ENCODE data around the gene ATP10A.

ATP10A gene

DNA sequence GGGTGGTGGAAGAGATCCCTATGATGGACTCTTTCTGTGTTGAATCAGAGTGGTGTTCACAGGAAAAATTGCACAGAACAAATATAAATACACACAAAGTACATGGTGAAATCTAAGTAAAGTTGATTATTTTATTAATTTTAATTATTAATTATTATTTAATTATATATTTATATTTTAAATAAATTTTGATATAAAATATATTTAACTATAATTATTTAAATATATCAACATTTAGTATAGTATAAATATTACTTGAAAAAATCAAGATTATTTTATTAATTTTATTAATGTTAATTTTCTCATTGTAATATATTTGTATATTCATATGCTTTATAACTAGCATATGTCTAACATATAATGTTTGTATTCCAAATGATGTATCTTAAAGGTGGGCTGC, 11.3 kb upstream of the ATP10A start:
- H3K4me3 Mint-ChIP-seq, result no peak overlapping the region
- no peaks in the 10 kb centered on the region for H3K27me3 Mint-ChIP-seq (ENCODE audit: low read depth)
- H3K9me3 Mint-ChIP-seq, result no peaks in the 10 kb centered on the region
- H3K36me3 Mint-ChIP-seq (ENCODE audit: low read depth), result no peaks in the 10 kb centered on the region
- DNase-seq (ENCODE audit: low spot score), result no peak
- H3K4me1 Mint-ChIP-seq (ENCODE audit: low read depth), result peaks cover 5% of the 10 kb centered on the region
- no peak overlapping the region for H3K27ac Mint-ChIP-seq

DNA sequence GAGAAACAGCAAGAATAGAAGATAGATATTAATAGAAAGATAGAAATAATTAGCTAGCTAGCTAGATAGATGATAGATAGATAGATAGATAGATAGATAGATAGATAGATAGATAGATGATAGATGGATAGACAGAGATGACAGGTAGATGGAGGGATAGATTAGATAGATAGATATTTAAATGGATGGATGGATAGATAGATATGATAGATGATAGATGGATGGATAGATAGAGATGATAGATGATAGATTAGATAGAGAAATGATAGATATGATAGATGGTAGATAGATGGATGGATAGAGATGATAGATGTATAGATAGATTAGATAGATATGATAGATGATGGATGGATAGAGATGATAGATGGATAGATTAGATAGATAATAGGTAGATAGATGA, 8.3 kb upstream of the ATP10A start:
- Mint-ChIP-seq H3K9me3 (no peaks in the 10 kb centered on the region), H3K27me3 (ENCODE audit: low read depth) (peaks cover 5% of the 10 kb centered on the region), H3K4me1 (ENCODE audit: low read depth) (peaks cover 6% of the 10 kb centered on the region), H3K36me3 (ENCODE audit: low read depth) (no peaks in the 10 kb centered on the region), H3K27ac (no peak overlapping the region), H3K4me3 (no peak overlapping the region)
- DNase-seq (ENCODE audit: low spot score), result no peak

DNA sequence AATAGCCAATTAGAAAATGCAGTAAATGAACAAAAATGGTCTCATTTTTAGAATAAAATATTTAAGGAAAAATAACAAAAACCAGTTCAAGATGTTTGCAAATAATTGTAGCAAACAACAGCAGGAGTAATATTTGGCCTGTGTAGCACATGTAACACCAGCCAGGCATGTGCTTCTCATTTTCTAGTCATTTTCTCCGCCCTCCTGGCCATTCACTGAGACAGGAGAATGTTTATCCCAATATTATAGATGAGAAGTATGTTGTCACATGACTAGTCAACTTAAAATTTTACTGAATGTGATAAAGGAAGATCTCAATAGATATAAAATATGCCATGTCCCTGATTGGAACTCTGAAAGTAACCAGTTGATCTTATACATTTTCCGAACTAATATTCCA, 7.8 kb upstream of the ATP10A start:
- Mint-ChIP-seq H3K4me1 (ENCODE audit: low read depth) (peaks cover 6% of the 10 kb centered on the region), H3K36me3 (ENCODE audit: low read depth) (no peaks in the 10 kb centered on the region), H3K9me3 (no peaks in the 10 kb centered on the region), H3K27ac (no peak overlapping the region), H3K4me3 (no peak overlapping the region), H3K27me3 (ENCODE audit: low read depth) (peaks cover 5% of the 10 kb centered on the region)
- no peak for DNase-seq (ENCODE audit: low spot score)

DNA sequence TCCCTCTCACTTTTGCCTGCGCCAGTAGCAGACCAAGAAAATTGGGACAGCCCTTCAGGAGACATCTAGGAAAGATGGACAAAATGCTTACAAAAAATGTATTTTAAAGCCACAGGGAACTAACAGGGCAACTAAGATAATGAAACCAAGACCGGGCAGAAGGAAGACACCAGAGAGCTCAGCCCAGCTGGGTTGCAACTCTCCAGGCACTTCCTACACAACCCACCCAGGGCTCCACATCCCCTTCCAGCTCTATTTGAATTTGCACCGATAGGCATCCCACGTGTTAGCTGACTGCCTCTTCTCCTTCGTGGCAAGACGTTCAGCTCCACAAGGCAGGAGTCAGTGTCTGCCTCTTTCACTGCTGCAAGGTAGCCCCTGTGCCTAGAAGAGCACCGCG, 6.6 kb upstream of the ATP10A start:
- peak overlapping the region; percentile 22 for H3K4me3 Mint-ChIP-seq
- no peak for DNase-seq (ENCODE audit: low spot score)
- H3K4me1 Mint-ChIP-seq (ENCODE audit: low read depth), result peaks cover 7% of the 10 kb centered on the region
- no peaks in the 10 kb centered on the region for H3K36me3 Mint-ChIP-seq (ENCODE audit: low read depth)
- H3K9me3 Mint-ChIP-seq, result no peaks in the 10 kb centered on the region
- peaks cover 5% of the 10 kb centered on the region for H3K27me3 Mint-ChIP-seq (ENCODE audit: low read depth)
- H3K27ac Mint-ChIP-seq, result no peak overlapping the region

DNA sequence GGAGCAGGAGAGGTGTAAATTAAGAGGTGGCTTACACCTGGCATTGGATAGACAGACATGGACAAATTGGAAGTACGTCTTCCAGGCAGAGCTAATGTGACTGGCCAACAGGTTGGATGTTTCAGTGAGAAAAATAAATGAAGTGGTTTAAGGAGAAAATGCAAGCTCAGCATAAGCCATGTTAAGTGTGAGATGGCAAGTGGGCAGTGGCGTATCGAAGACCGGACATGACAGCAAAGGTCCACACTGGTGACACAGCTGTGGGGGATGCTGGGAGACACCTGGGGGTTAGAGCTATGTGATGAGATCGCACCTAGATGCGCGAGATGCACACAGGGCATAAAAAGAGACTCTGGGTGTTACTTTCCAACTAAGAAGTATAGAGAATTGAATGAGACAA, 3.7 kb upstream of the ATP10A start:
- Mint-ChIP-seq H3K27ac (no peak overlapping the region), H3K4me3 (no peak overlapping the region), H3K36me3 (ENCODE audit: low read depth) (peaks cover under 1% of the 10 kb centered on the region), H3K4me1 (ENCODE audit: low read depth) (peaks cover 11% of the 10 kb centered on the region), H3K27me3 (ENCODE audit: low read depth) (peaks cover 5% of the 10 kb centered on the region), H3K9me3 (no peaks in the 10 kb centered on the region)
- no peak for DNase-seq (ENCODE audit: low spot score)

DNA sequence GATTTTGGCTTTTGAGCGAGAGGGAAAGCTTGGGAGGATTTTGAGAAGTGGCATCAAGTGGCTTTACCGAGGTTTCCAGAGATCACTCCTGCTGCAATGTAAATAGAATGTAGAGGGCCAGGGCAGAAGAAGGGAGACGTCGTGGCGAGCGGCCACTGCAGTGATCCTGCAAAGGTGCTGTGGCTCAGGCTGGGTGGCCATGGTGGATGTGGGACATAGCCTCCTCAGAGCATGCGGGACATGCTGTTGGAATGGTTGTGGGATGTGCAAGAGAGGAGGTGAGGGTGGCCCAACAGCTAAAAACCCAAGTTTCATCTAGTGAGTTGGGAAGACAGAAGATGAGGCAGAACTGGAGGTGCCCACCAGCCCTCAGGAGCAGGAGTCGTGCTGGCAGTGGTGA, 3.1 kb upstream of the ATP10A start:
- no peak overlapping the region for H3K27ac Mint-ChIP-seq
- peaks cover 5% of the 10 kb centered on the region for H3K27me3 Mint-ChIP-seq (ENCODE audit: low read depth)
- H3K4me3 Mint-ChIP-seq, result no peak overlapping the region
- no peak for DNase-seq (ENCODE audit: low spot score)
- H3K36me3 Mint-ChIP-seq (ENCODE audit: low read depth), result peaks cover 7% of the 10 kb centered on the region
- no peaks in the 10 kb centered on the region for H3K9me3 Mint-ChIP-seq
- H3K4me1 Mint-ChIP-seq (ENCODE audit: low read depth), result peaks cover 12% of the 10 kb centered on the region

DNA sequence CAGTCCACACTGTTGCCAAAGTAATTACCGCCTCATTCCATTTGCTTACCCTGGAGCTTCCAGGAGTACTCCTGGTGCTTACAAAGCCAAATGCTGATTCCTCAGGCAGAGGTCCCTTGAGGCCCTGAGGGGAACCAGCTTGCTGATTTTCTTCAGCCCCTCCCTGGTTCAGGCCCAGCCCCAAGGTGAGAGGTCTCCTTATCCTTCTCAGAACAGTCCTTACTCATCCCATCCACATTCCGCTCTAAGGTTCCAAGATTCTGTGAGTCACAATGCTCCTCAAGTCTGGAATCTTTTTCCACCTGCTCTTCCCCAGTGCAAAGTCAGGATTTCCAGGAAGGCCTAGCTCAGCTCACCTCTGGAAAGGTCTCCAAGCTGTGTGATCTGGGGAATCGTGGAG, 1.8 kb upstream of the ATP10A start:
- DNase-seq (ENCODE audit: low spot score), result no peak
- H3K27me3 Mint-ChIP-seq (ENCODE audit: low read depth), result peaks cover 5% of the 10 kb centered on the region
- H3K9me3 Mint-ChIP-seq, result no peaks in the 10 kb centered on the region
- H3K4me3 Mint-ChIP-seq, result peak overlapping the region; percentile 44
- H3K4me1 Mint-ChIP-seq (ENCODE audit: low read depth), result peaks cover 22% of the 10 kb centered on the region
- H3K36me3 Mint-ChIP-seq (ENCODE audit: low read depth), result peaks cover 20% of the 10 kb centered on the region
- peak overlapping the region; percentile 42 for H3K27ac Mint-ChIP-seq

DNA sequence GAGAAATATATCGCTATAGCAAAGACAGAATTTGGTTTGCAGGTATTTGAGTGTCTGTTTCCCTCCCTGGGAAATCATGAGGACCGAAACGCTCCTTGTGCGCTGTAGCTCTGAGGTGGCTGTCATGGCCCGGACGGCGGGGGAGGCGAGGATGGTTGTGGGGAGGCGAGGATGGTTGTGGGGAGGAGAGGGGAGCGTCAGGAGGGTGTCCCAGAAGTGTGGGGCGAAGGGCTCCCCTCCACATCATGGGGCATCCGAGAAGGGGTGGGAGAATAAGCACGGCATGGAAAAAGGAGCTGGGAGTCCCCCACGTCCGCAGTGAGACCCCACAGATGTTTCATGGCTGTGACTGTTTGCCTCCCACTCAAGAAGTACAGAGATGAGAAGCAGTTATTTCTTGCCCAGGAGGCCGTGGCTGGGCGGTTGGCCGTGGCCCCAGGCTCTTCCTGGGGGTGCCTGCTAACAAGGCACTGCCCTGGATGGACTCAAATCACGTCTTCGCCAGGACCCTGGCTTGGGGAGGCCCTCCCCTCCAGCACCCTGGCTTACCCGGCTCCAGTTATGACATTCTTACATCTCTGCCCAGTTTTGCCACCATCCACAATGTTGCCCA, 947 bp upstream of the ATP10A start:
- DNase-seq (ENCODE audit: low spot score), result no peak
- H3K4me3 Mint-ChIP-seq, result peak overlapping the region; percentile 83
- H3K4me1 Mint-ChIP-seq (ENCODE audit: low read depth), result peaks cover 21% of the 10 kb centered on the region
- H3K27me3 Mint-ChIP-seq (ENCODE audit: low read depth), result peaks cover 5% of the 10 kb centered on the region
- H3K27ac Mint-ChIP-seq, result peak overlapping the region; percentile 90
- H3K9me3 Mint-ChIP-seq, result no peaks in the 10 kb centered on the region
- H3K36me3 Mint-ChIP-seq (ENCODE audit: low read depth), result peaks cover 26% of the 10 kb centered on the region

DNA sequence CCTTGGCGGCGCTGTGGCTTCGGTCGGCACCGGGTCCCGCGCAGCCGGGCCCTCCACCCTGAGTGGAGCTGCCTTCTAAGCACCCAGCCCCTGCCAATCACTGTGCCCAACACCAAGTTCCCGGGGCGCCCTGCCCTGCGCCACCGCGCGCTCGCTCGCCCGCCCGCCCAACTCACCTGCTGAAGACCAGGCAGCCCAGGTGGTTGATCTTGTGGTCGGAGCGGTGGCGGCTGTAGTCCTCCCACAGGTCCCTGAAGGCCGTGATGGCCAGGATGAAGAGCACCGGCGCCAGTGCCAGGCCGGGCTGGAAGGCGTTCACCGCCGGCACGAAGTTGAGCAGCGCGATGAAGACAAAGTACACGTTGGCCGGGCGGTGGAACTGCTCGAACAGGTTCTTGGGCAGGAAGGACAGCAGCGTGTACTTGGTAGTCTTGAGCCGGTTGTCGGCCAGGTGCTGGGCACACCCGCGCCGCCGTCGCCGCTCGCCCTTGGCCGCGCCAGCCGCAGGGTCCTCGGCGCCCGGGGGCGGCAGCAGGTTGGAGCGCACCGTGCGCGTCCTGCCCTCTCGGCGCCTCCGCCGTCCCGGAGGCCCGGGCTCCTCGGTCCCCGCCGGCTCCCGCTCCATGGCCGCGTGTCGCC, 536 bp downstream of the ATP10A start:
- peak overlapping the region; percentile 94 for H3K27ac Mint-ChIP-seq
- H3K4me3 Mint-ChIP-seq, result peak overlapping the region; percentile 90
- H3K9me3 Mint-ChIP-seq, result no peaks in the 10 kb centered on the region
- peaks cover 2% of the 10 kb centered on the region for H3K27me3 Mint-ChIP-seq (ENCODE audit: low read depth)
- H3K36me3 Mint-ChIP-seq (ENCODE audit: low read depth), result peaks cover 36% of the 10 kb centered on the region
- peaks cover 34% of the 10 kb centered on the region for H3K4me1 Mint-ChIP-seq (ENCODE audit: low read depth)
- peak; percentile 40 for DNase-seq (ENCODE audit: low spot score)

DNA sequence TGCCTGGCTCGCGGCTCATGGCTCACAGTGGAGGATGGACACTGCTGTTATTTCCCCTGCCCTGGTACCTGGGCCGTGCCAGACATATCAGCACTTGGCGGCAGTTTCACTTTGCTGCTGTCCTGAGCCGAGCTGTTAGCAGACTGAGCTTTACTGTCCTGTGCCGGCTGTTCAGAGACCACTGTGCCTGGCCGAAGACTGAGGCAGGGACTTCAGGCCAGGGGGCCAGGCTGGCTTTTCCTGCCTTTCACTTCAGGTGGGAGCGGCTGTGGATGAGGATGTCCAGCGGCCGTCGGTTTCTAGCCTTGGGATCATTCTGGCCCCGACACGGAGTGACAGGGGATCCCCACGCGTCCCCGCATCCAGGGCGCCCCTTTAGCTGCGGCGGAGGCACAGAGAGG, 1.1 kb downstream of the ATP10A start:
- DNase-seq (ENCODE audit: low spot score), result no peak
- Mint-ChIP-seq H3K27ac (peak overlapping the region; percentile 94), H3K4me3 (peak overlapping the region; percentile 90)

DNA sequence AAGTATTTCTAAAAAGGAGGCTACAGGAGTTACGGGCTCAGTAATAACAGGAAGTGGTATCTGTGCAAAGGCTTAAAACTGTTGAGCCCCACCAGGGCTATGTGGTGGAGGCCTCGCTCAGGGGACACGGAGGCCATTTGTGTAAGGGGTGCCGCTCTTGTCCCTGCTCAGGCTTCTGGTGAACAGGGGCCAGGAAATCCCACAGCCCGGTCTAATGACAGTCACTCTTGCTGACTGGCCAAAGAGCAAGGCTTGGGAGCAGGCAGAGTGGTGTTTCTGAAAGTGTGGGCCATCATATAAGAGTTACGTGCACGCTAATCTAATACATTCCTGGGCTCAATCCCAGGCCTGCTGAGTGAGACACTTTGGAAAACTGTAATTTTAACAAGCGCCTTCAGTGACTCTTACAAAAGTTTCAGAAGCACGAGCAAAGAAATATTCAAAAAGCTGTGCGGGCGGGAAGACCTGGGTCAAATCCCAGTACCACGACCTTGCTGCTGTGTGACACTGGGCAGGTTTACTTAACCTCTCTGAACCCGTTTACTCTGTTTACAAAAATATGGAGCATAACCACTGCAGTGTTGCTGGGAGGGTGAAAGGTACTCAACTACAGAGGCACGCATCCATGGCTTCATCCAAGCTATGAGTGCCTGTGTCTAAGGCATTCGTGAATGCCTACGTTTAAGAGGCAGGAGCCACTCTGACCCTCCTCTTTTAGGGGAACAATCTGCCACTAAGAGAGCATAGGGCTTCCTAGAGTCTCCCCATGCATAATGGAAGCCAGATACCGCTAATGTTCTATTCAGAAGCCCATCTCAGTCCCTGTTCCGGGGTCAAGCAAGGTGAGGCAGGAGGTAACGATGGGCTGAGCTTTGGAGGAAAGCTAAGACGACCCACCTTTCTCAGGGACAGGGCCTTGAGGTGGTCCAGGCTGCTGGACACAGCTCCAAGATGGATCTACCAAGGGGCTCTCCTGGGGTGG, 2.0 kb downstream of the ATP10A start:
- Mint-ChIP-seq H3K27ac (peak overlapping the region; percentile 94), H3K4me3 (peak overlapping the region; percentile 90), H3K36me3 (ENCODE audit: low read depth) (peaks cover 50% of the 10 kb centered on the region), H3K4me1 (ENCODE audit: low read depth) (peaks cover 45% of the 10 kb centered on the region), H3K27me3 (ENCODE audit: low read depth) (no peaks in the 10 kb centered on the region), H3K9me3 (no peaks in the 10 kb centered on the region)
- no peak for DNase-seq (ENCODE audit: low spot score)

More for the DNA sequence above, 1.1 kb downstream of the ATP10A start:
- peaks cover 41% of the 10 kb centered on the region for H3K36me3 Mint-ChIP-seq (ENCODE audit: low read depth)
- peaks cover 36% of the 10 kb centered on the region for H3K4me1 Mint-ChIP-seq (ENCODE audit: low read depth)
- peaks cover 2% of the 10 kb centered on the region for H3K27me3 Mint-ChIP-seq (ENCODE audit: low read depth)
- no peaks in the 10 kb centered on the region for H3K9me3 Mint-ChIP-seq

DNA sequence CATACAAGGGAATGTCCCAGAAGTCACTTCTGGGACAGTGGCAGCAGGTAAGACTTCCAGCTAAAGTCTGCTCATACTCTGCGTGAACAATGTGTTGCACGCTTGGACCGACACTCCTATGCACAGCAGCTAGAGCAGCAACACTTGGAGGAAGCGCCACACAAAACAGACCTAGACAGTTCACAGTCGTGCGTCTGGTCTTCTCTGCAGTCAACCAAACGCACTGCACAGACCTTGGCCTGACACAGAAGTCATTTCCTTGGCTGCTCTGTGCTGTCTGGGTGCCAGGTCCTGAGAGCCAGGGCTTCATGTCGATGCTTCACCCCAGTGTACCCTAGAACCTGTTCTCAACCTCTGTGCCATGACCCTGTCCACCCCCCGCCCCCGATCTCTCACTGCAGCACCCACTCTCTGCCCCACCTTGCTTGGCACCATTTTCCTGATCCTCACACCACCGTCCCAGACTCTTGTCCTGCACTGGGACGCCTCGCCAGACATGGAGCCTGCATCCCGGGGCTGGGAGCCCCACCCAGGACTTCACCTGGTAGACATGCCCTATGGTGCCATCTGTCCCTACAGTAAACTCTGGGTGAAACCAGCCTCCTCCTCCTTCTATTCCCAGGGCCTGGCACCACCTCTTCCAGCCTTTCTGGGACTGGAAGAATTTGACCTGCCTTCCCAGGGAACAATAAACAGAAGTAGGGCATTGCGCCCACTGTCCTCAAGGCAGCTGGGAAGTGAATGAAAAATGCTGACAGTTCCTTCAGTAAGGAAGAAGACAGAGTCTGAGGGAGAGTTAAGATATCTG, 3.1 kb downstream of the ATP10A start:
- Mint-ChIP-seq H3K4me3 (peak overlapping the region; percentile 90), H3K9me3 (no peaks in the 10 kb centered on the region), H3K27me3 (ENCODE audit: low read depth) (no peaks in the 10 kb centered on the region), H3K27ac (peak overlapping the region; percentile 94), H3K4me1 (ENCODE audit: low read depth) (peaks cover 56% of the 10 kb centered on the region), H3K36me3 (ENCODE audit: low read depth) (peaks cover 61% of the 10 kb centered on the region)
- DNase-seq (ENCODE audit: low spot score), result peak; percentile 32

DNA sequence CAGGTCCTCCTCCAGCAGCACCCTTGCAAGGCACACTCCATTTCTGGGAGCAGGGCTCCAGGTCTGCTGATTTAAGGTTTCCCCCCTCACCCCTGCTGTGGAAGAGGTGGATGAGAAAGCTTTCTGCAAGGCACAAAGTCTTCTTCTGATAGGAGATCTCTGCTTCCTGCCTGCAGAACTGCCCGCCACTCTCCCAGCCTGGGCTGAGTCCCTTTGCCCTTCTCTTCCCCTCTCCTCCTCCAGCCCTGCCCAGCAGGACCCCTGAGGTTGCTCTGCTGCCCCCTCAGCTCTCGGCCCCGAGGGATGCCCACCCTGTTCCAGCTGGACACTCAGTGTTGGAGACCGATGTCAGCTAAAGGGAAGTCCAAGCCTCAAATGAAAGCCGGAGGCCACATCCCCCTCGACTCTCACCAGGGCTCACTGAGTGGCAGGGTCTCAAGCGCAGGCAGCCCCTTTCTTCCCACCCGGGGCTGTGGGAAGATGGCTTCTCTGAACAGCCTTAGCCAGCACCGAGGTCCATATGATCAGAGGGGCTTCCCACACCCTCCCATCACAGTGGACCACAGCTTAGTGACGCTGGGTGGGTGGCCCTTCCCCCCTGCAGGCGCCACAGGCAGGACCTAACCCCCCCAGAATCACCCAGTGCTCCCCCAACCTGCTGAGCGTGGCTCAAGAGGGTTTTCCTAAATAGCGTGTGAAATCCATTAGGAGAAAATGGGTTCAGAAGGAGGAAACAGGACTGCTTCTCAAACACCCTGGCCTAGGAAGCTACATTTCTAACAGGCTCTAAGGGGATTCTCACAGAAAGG, 4.0 kb downstream of the ATP10A start:
- H3K9me3 Mint-ChIP-seq, result no peaks in the 10 kb centered on the region
- H3K27me3 Mint-ChIP-seq (ENCODE audit: low read depth), result no peaks in the 10 kb centered on the region
- peaks cover 68% of the 10 kb centered on the region for H3K36me3 Mint-ChIP-seq (ENCODE audit: low read depth)
- H3K27ac Mint-ChIP-seq, result peak overlapping the region; percentile 94
- no peak for DNase-seq (ENCODE audit: low spot score)
- peaks cover 60% of the 10 kb centered on the region for H3K4me1 Mint-ChIP-seq (ENCODE audit: low read depth)
- H3K4me3 Mint-ChIP-seq, result peak overlapping the region; percentile 90

Data from T-helper 2 cell treated with Interferon-gamma antibody and Interleukin-4, amounts not matched to agents 5 μg/mL and 100 μg/mL, for 36 hours (primary cell).